Adrenal gland (tissue), 5 donors: Measurements from ENCODE around the gene CLIC6.

Experiments used
- POLR2A ChIP-seq, 2 donors: fragments of 450-650 bp; IDR thresholded peaks; one replicate each; pipeline ENCODE4 v1.6.1; 2017; ENCODE audit warnings: antibody characterized with exemption in 2 of 2, mild to moderate bottlenecking in 2 of 2, moderate library complexity in 1 of 2
- TF ChIP-seq, protein P1 (sequence below), 6 experiments: fragments of 450-650 bp in 4 of 6; fragments of 200-600 bp in 2 of 6; sonication (generic) in 1 of 6; IDR thresholded peaks; 1 replicate in 5 of 6; 2 replicates in 1 of 6; pipeline versions ENCODE4 v1.5.1 to v1.8.0; 2016 to 2021; ENCODE audit warnings: antibody characterized with exemption in 6 of 6, mild to moderate bottlenecking in 2 of 6, moderate library complexity in 1 of 6
- donor health status: DM: no; HTN: no; CAD: no.

DNA sequence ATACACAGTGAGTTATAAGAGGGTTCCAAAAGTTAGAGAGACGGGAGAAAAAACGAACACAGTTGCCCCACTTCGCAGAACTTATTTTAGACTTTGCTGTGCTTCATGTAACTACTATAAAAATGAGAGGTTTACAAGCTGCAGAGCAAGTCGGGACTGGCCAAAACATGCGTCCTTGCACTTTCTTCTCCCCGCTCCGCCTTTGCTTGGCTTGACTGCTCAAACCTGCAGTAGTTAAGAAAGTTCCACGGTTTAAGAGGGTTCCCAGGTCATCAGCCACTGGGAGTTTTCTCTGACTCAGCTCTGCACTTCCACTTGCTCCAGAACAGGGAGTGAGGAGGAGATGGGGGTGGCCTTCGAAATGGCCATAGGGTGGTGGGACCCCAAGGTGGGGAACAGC is 36.2 kb downstream of the CLIC6 start:
- TF ChIP-seq, protein P1, sequence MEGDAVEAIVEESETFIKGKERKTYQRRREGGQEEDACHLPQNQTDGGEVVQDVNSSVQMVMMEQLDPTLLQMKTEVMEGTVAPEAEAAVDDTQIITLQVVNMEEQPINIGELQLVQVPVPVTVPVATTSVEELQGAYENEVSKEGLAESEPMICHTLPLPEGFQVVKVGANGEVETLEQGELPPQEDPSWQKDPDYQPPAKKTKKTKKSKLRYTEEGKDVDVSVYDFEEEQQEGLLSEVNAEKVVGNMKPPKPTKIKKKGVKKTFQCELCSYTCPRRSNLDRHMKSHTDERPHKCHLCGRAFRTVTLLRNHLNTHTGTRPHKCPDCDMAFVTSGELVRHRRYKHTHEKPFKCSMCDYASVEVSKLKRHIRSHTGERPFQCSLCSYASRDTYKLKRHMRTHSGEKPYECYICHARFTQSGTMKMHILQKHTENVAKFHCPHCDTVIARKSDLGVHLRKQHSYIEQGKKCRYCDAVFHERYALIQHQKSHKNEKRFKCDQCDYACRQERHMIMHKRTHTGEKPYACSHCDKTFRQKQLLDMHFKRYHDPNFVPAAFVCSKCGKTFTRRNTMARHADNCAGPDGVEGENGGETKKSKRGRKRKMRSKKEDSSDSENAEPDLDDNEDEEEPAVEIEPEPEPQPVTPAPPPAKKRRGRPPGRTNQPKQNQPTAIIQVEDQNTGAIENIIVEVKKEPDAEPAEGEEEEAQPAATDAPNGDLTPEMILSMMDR (IDR thresholded peaks at IDR 0.05) = no peak
- TF ChIP-seq POLR2A (IDR thresholded peaks at IDR 0.05) = no peak
